HepG2 (cell line): Measurements from ENCODE around the gene PRPF4. TPM values are rescaled to one million over a fixed set of nuclear protein-coding genes. Genes with fewer than 3 reads are reported as not detected.
A peak's percentile ranks its signal among the peaks of the same experiment; 100 is the strongest.

Experiments used
- HNRNPH1 ChIP-seq: fragments of 200-400 bp; formaldehyde crosslinking; optimal IDR thresholded peaks from 2 replicates; pipeline ENCODE3; 2017; ENCODE audit warnings: mild to moderate bottlenecking, low read depth, low read length
- NR2F6 ChIP-seq, 2 experiments: IDR thresholded peaks; 2 replicates each; pipeline ENCODE4 v1.6.1; 2016; ENCODE audit warnings: antibody characterized with exemption in 1 of 2, mild to moderate bottlenecking in 1 of 2
- POGZ ChIP-seq: sonication (generic); formaldehyde crosslinking; IDR thresholded peaks from 2 replicates; pipeline ENCODE4 v1.4.0; 2020; ENCODE audit warnings: mild to moderate bottlenecking, missing genetic modification reagents
- RCOR2 ChIP-seq: IDR thresholded peaks from 2 replicates; pipeline ENCODE4 v1.6.1; 2016; ENCODE audit warnings: missing biosample characterization, missing genetic modification reagents
- SOX6 ChIP-seq, 2 experiments: fragments of 450-650 bp in 1 of 2; sonication (generic) in 1 of 2; formaldehyde crosslinking in 1 of 2; IDR thresholded peaks; 2 replicates each; pipeline versions ENCODE4 v1.4.0 to v1.6.1; 2017 to 2020; ENCODE audit warnings: antibody characterized with exemption in 1 of 2, mild to moderate bottlenecking in 1 of 2, missing genetic modification reagents in 1 of 2
- ZBTB7B ChIP-seq: sonication (generic); formaldehyde crosslinking; IDR thresholded peaks from 2 replicates; pipeline ENCODE4 v1.4.0; 2020; ENCODE audit warnings: missing genetic modification reagents
- ZFP36L2 ChIP-seq: sonication (generic); formaldehyde crosslinking; IDR thresholded peaks from 2 replicates; pipeline ENCODE4 v1.4.0; 2020; ENCODE audit warnings: missing genetic modification reagents
- ZMYM2 ChIP-seq: sonication (generic); formaldehyde crosslinking; IDR thresholded peaks from 2 replicates; pipeline ENCODE4 v1.8.0; 2022; ENCODE audit warnings: mild to moderate bottlenecking, missing genetic modification reagents
- ZNF354B ChIP-seq: sonication (generic); formaldehyde crosslinking; IDR thresholded peaks from 2 replicates; pipeline ENCODE4 v1.8.0; 2022; ENCODE audit warnings: mild to moderate bottlenecking, missing genetic modification reagents
- ZNF431 ChIP-seq: sonication (generic); formaldehyde crosslinking; IDR thresholded peaks from 2 replicates; pipeline ENCODE4 v1.9.0; 2022; ENCODE audit warnings: missing genetic modification reagents, low read depth, mild to moderate bottlenecking, borderline replicate concordance
- ZNF451 ChIP-seq: sonication (generic); formaldehyde crosslinking; IDR thresholded peaks from 2 replicates; pipeline ENCODE4 v1.5.0; 2020; ENCODE audit warnings: mild to moderate bottlenecking, missing genetic modification reagents
- ZNF543 ChIP-seq: sonication (generic); formaldehyde crosslinking; IDR thresholded peaks from 2 replicates; pipeline ENCODE4 v1.4.0; 2020; ENCODE audit warnings: mild to moderate bottlenecking, missing genetic modification reagents
- ZNF629 ChIP-seq: sonication (generic); formaldehyde crosslinking; conservative IDR thresholded peaks from 2 replicates; pipeline ENCODE4 v1.5.0; 2020; ENCODE audit warnings: missing genetic modification reagents
- ZSCAN25 ChIP-seq: sonication (generic); formaldehyde crosslinking; IDR thresholded peaks from 2 replicates; pipeline ENCODE4 v1.8.0; 2022; ENCODE audit warnings: mild to moderate bottlenecking, missing genetic modification reagents
- polyA plus RNA-seq, 8 experiments: library from polyadenylated mRNA; depleted of rRNA in 3 of 8; stranded (reverse) in 7 of 8; unstranded in 1 of 8; fragments of >200 nt; fragmentation: Illumina TruSeq in 4 of 8; extraction: Trizol in 4 of 8; gene quantifications; 2 replicates each; pipeline versions ENCODE4 v1.2.1 to v1.2.3, GENCODE V29; 2011 to 2016; ENCODE audit warnings: low read depth in 4 of 8, missing spikeins in 1 of 8, mixed read lengths in 1 of 8; ENCODE audit not compliant: insufficient read depth in 1 of 8
- total RNA-seq, 5 experiments: library from RNA; depleted of rRNA; stranded (reverse); fragments of >200 nt; fragmentation: Illumina TruSeq; extraction: Trizol; gene quantifications; 2 replicates each; pipeline ENCODE4 v1.2.3, GENCODE V29; 2016; ENCODE audit warnings: low read depth in 1 of 5
- TF ChIP-seq, protein P1 (sequence below): sonication (generic); formaldehyde crosslinking; IDR thresholded peaks from 2 replicates; pipeline ENCODE4 v1.8.0; 2022; ENCODE audit warnings: missing genetic modification reagents, mild to moderate bottlenecking, inconsistent platforms, borderline replicate concordance
- TF ChIP-seq, protein P2 (sequence below): sonication (generic); formaldehyde crosslinking; IDR thresholded peaks from 2 replicates; pipeline ENCODE4 v1.5.0; 2020; ENCODE audit warnings: missing genetic modification reagents
- TF ChIP-seq, protein P3 (sequence below): sonication (generic); formaldehyde crosslinking; IDR thresholded peaks from 2 replicates; pipeline ENCODE4 v1.8.1; 2023; ENCODE audit warnings: mild to moderate bottlenecking, moderate library complexity, missing genetic modification reagents
- TF ChIP-seq, protein P4 (sequence below): sonication (generic); formaldehyde crosslinking; IDR thresholded peaks from 2 replicates; pipeline ENCODE4 v1.5.1; 2020; ENCODE audit warnings: mild to moderate bottlenecking, missing genetic modification reagents, moderate library complexity
- TF ChIP-seq, protein P5 (sequence below): sonication (generic); formaldehyde crosslinking; IDR thresholded peaks from 2 replicates; pipeline ENCODE4 v1.4.0; 2020; ENCODE audit warnings: missing genetic modification reagents, borderline replicate concordance
- TF ChIP-seq, protein P6 (sequence below): sonication (generic); formaldehyde crosslinking; IDR thresholded peaks from 2 replicates; pipeline ENCODE4 v1.4.0; 2020; ENCODE audit warnings: mild to moderate bottlenecking, missing genetic modification reagents

Gene PRPF4
- total and polyA plus RNA-seq, 2 of the 13 experiments (the other 11 are each of a cell fraction or from before 2014, with no cell fraction given): 10.3 to 49.0 TPM

DNA sequence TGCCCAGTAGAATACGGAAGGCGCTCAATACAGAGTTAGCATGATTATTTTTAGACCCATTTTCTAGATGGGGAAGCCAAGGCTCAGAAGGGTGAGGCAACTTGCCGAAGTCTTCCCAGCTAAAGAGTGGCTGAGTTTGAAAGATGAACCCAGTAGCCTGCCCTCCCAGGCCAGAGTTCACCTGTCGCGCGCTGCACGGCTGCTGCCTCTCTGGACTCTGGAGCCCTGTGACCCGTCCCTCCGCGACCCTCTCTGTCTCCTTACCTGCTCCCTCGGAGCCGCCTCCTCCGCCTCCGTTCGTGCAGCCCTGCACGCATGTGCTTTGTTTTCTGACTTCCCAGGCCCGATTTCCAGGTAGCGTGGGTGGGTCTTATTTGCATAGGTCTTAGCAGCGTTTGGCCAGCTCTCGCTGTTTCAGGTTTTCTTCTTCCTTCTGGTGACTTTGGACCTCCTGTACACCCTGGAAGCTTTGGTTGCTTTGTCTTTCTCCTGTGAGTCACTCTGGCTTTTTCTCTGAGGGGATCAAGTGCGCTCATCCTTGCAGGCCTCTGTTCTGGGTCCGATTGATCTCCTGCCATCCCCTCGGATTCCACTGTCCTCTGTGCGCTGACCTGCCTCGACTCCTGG, 27.4 kb downstream of the PRPF4 start, which contains the start of gene RNF183 (continued):
- TF ChIP-seq ZNF354B (CRISPR knock-in tag) (no peak), HNRNPH1 (no peak), ZNF431 (peak; percentile 24; the same call in 1 of the 2 replicates), POGZ (CRISPR knock-in tag) (peak; percentile 53), ZNF629 (peak; percentile 98), ZNF451 (0 out of 2 replicates have a peak, but pooled peaks have one; percentile 51), RCOR2 (CRISPR knock-in tag) (peak; percentile 93), ZSCAN25 (peak; percentile 83), ZBTB7B (0 out of 2 replicates have a peak, but pooled peaks have one; percentile 30), SOX6 (IDR thresholded peaks at IDR 0.05) (no peak), SOX6 (CRISPR knock-in tag; IDR thresholded peaks at IDR 0.05) (peak; percentile 56; the same call in 1 of the 2 replicates), ZFP36L2 (CRISPR knock-in tag) (no peak), NR2F6 (IDR thresholded peaks at IDR 0.05) (peak; percentile 30), NR2F6 (CRISPR knock-in tag; IDR thresholded peaks at IDR 0.05) (peak; percentile 39; the same call in 1 of the 2 replicates), ZNF543 (CRISPR knock-in tag) (no peak), ZMYM2 (CRISPR knock-in tag) (peak; percentile 90)
- TF ChIP-seq, protein P1, sequence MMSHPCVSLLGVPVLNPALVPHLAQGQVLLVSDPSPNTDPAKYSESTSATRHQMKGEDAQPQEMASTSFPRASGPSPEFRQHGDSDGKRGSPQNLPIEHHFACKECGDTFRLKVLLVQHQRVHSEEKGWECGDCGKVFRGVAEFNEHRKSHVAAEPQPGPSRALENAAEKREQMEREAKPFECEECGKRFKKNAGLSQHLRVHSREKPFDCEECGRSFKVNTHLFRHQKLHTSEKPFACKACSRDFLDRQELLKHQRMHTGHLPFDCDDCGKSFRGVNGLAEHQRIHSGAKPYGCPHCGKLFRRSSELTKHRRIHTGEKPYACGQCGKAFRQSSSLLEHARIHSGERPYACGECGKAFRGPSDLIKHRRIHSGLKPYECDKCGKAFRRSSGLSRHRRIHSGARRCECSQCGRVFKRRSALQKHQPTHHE (CRISPR knock-in tag): 0 out of 2 replicates have a peak, but pooled peaks have one; percentile 56
- TF ChIP-seq, protein P2, sequence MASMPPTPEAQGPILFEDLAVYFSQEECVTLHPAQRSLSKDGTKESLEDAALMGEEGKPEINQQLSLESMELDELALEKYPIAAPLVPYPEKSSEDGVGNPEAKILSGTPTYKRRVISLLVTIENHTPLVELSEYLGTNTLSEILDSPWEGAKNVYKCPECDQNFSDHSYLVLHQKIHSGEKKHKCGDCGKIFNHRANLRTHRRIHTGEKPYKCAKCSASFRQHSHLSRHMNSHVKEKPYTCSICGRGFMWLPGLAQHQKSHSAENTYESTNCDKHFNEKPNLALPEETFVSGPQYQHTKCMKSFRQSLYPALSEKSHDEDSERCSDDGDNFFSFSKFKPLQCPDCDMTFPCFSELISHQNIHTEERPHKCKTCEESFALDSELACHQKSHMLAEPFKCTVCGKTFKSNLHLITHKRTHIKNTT (CRISPR knock-in tag): no peak
- TF ChIP-seq, protein P3, sequence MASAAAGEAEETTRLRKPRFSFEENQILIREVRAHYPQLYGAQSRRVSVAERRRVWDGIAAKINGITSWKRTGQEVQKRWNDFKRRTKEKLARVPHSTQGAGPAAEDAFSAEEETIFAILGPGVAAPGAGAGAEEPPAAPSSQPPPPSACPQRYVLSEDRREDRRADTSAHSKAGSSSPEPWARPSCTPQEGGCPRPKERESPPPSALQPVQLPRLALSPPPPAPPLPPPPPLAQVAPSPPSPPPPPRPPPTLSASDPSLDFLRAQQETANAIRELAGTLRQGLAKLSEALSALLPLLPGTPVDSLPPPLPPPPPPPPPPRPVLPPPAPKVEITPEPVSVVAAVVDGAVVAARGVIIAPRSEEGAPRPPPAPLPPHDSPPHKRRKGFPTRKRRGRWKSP (CRISPR knock-in tag): no peak
- TF ChIP-seq, protein P4, sequence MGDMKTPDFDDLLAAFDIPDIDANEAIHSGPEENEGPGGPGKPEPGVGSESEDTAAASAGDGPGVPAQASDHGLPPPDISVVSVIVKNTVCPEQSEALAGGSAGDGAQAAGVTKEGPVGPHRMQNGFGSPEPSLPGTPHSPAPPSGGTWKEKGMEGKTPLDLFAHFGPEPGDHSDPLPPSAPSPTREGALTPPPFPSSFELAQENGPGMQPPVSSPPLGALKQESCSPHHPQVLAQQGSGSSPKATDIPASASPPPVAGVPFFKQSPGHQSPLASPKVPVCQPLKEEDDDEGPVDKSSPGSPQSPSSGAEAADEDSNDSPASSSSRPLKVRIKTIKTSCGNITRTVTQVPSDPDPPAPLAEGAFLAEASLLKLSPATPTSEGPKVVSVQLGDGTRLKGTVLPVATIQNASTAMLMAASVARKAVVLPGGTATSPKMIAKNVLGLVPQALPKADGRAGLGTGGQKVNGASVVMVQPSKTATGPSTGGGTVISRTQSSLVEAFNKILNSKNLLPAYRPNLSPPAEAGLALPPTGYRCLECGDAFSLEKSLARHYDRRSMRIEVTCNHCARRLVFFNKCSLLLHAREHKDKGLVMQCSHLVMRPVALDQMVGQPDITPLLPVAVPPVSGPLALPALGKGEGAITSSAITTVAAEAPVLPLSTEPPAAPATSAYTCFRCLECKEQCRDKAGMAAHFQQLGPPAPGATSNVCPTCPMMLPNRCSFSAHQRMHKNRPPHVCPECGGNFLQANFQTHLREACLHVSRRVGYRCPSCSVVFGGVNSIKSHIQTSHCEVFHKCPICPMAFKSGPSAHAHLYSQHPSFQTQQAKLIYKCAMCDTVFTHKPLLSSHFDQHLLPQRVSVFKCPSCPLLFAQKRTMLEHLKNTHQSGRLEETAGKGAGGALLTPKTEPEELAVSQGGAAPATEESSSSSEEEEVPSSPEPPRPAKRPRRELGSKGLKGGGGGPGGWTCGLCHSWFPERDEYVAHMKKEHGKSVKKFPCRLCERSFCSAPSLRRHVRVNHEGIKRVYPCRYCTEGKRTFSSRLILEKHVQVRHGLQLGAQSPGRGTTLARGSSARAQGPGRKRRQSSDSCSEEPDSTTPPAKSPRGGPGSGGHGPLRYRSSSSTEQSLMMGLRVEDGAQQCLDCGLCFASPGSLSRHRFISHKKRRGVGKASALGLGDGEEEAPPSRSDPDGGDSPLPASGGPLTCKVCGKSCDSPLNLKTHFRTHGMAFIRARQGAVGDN: peak; percentile 90
- TF ChIP-seq, protein P5, sequence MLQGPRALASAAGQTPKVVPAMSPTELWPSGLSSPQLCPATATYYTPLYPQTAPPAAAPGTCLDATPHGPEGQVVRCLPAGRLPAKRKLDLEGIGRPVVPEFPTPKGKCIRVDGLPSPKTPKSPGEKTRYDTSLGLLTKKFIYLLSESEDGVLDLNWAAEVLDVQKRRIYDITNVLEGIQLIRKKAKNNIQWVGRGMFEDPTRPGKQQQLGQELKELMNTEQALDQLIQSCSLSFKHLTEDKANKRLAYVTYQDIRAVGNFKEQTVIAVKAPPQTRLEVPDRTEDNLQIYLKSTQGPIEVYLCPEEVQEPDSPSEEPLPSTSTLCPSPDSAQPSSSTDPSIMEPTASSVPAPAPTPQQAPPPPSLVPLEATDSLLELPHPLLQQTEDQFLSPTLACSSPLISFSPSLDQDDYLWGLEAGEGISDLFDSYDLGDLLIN (CRISPR knock-in tag): 0 out of 2 replicates have a peak, but pooled peaks have one; percentile 13
- TF ChIP-seq, protein P6, sequence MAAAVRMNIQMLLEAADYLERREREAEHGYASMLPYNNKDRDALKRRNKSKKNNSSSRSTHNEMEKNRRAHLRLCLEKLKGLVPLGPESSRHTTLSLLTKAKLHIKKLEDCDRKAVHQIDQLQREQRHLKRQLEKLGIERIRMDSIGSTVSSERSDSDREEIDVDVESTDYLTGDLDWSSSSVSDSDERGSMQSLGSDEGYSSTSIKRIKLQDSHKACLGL (CRISPR knock-in tag): peak; percentile 33; the same call in 1 of the 2 replicates
